Naive thymus-derived CD4-positive, alpha-beta T cell (primary cell): ENCODE measurements around the gene SYNGR1. TPM values are rescaled to one million over a fixed set of nuclear protein-coding genes. Genes with fewer than 3 reads are reported as not detected.

Experiments used
- ATAC-seq: fragments of 150-1000 bp; cut with Tn5 transposase; 2 replicates; pipeline ENCODE4 v1.10.0; 2021; ENCODE audit warnings: mild to moderate bottlenecking, moderate library complexity
- CTCF ChIA-PET: fragments of 350-600 bp; sonication (Branson Sonifier 250); formaldehyde crosslinking; loops from one replicate; lab custom pipeline; 2021; ENCODE audit warnings: antibody characterized with exemption; lab: Charles Lee
- POLR2A ChIA-PET: fragments of 350-600 bp; sonication (Branson Sonifier 250); formaldehyde crosslinking; loops from one replicate; lab custom pipeline; 2021; ENCODE audit warnings: antibody characterized with exemption, inconsistent platforms; lab: Charles Lee
- DNase-seq, 9 donors: peaks; one replicate each; pipeline versions ENCODE4 v3.0.0 to v3.0.0-alpha.2; 2020 to 2022; ENCODE audit warnings: mixed read lengths in 1 of 9
- H3K27ac ChIP-seq: one replicate; pipeline ENCODE4 v1.7.0; 2013; ENCODE audit warnings: mild to moderate bottlenecking, low read depth, low read length, moderate library complexity
- H3K27me3 ChIP-seq, 2 donors: one replicate each; pipeline ENCODE4 v1.7.0; 2013; ENCODE audit warnings: low read length in 2 of 2, mild to moderate bottlenecking in 2 of 2, moderate library complexity in 2 of 2; ENCODE audit not compliant: control insufficient read depth in 2 of 2, insufficient read depth in 2 of 2
- H3K36me3 ChIP-seq, 3 experiments: 1 replicate in 2 of 3; 2 replicates in 1 of 3; pipeline ENCODE4 v1.7.0; 2013; ENCODE audit warnings: low read length in 3 of 3, mild to moderate bottlenecking in 3 of 3, moderate library complexity in 1 of 3; ENCODE audit not compliant: insufficient read depth in 3 of 3, control insufficient read depth in 2 of 3
- H3K4me1 ChIP-seq, 2 donors: one replicate each; pipeline ENCODE4 v1.7.0; 2013; ENCODE audit warnings: low read length in 2 of 2, mild to moderate bottlenecking in 2 of 2, moderate library complexity in 1 of 2; ENCODE audit not compliant: control insufficient read depth in 2 of 2, insufficient read depth in 2 of 2
- H3K4me3 ChIP-seq: 2 replicates; pipeline ENCODE4 v1.7.0; 2013; ENCODE audit warnings: mild to moderate bottlenecking, low read length
- H3K9me3 ChIP-seq, 3 experiments: 1 replicate in 2 of 3; 2 replicates in 1 of 3; pipeline ENCODE4 v1.7.0; 2013; ENCODE audit warnings: low read length in 3 of 3; ENCODE audit not compliant: control insufficient read depth in 2 of 3
- H3K27ac Mint-ChIP-seq, 9 donors: one replicate each; pipeline ENCODE4 v1.8.0; 2020 to 2022; ENCODE audit warnings: mixed read lengths in 9 of 9, mild to moderate bottlenecking in 8 of 9, moderate library complexity in 5 of 9, inconsistent platforms in 2 of 9
- H3K27me3 Mint-ChIP-seq, 5 donors: one replicate each; pipeline ENCODE4 v1.8.0; 2021 to 2022; ENCODE audit warnings: mixed read lengths in 5 of 5, mild to moderate bottlenecking in 1 of 5
- H3K36me3 Mint-ChIP-seq, 5 donors: one replicate each; pipeline ENCODE4 v1.8.0; 2020 to 2022; ENCODE audit warnings: mixed read lengths in 5 of 5, mild to moderate bottlenecking in 3 of 5, inconsistent platforms in 1 of 5
- H3K4me1 Mint-ChIP-seq, 7 donors: one replicate each; pipeline ENCODE4 v1.8.0; 2020 to 2022; ENCODE audit warnings: mixed read lengths in 7 of 7, mild to moderate bottlenecking in 3 of 7, inconsistent platforms in 1 of 7
- H3K4me3 Mint-ChIP-seq, 10 donors: one replicate each; pipeline ENCODE4 v1.8.0; 2020 to 2022; ENCODE audit warnings: mild to moderate bottlenecking in 10 of 10, mixed read lengths in 10 of 10, moderate library complexity in 6 of 10, inconsistent platforms in 2 of 10
- H3K9me3 Mint-ChIP-seq, 11 donors: one replicate each; pipeline ENCODE4 v1.8.0; 2020 to 2022; ENCODE audit warnings: mixed read lengths in 11 of 11, mild to moderate bottlenecking in 4 of 11, inconsistent platforms in 1 of 11, moderate library complexity in 1 of 11
- intact Hi-C, 2 donors: fragments of 100-400 bp; cut with micrococcal nuclease; formaldehyde crosslinking; loops; one replicate each; pipeline ENCODE4 v1.15.1; 2023
- polyA plus RNA-seq, 2 donors: library from polyadenylated mRNA; unstranded; fragments of 300-500 nt; fragmentation: Illumina TruSeq; gene quantifications; one replicate each; pipeline ENCODE4 v1.2.3, GENCODE V29; 2021
- total RNA-seq, 6 experiments: library from RNA in 5 of 6; stranded (reverse) in 5 of 6; gene quantifications; 1 replicate in 5 of 6; 2 replicates in 1 of 6; pipeline ENCODE4 v1.2.3 and lab custom pipeline; 2021 to 2026

SYNGR1 gene
- total and polyA plus RNA-seq, 7 experiments from 2014 or later: 0.12 to 7.0 (median 1.5) TPM

- CTCF ChIA-PET: interaction anchor here (0.8 kb wide), 1 partner anchor 33 kb away, joined by 3 read pairs; the partner anchor contains the start of gene TAB1
- H3K27ac ChIP-seq: no peak overlapping the region
- no peaks in the 10 kb centered on the region for H3K27me3 ChIP-seq
- peaks cover 0 to 1% (median 0%) of the 10 kb centered on the region in 11 donors for H3K9me3 Mint-ChIP-seq
- H3K36me3 ChIP-seq: peaks cover 0 to 67% (median 7%) of the 10 kb centered on the region in 3 experiments
- H3K4me3 ChIP-seq: no peak overlapping the region
- H3K4me1 ChIP-seq: peaks cover 0 to 1% of the 10 kb centered on the region in 2 donors
- H3K36me3 Mint-ChIP-seq: peaks cover 0 to 22% (median 2%) of the 10 kb centered on the region in 5 donors
- intact Hi-C loops: no loop called here
- H3K4me3 Mint-ChIP-seq: no peak overlapping the region
- POLR2A ChIA-PET: interaction anchor here (1.2 kb wide), 1 partner anchor 113 kb away, joined by 4 read pairs; the partner anchor contains the start of gene RPL3
- H3K4me1 Mint-ChIP-seq: peaks cover 0 to 5% (median 5%) of the 10 kb centered on the region in 7 donors
- no peaks in the 10 kb centered on the region for H3K9me3 ChIP-seq
- H3K27me3 Mint-ChIP-seq: no peaks in the 10 kb centered on the region
- DNase-seq (no peak), ATAC-seq (no peak)
- H3K27ac Mint-ChIP-seq: no peak overlapping the region
These were observed 82.6 kb downstream of the SYNGR1 start for GRCh38 chr22:39432361-39432811.

GRCh38 chr22:39433476-39434242 lies 83.9 kb downstream of the SYNGR1 start:
- Histone ChIP-seq H3K9me3 (no peaks in the 10 kb centered on the region), H3K4me1 (peaks cover 0 to 11% of the 10 kb centered on the region in 2 donors), H3K27me3 (no peaks in the 10 kb centered on the region), H3K27ac (no peak overlapping the region), H3K36me3 (peaks cover 0 to 55% (median 0%) of the 10 kb centered on the region in 3 experiments), H3K4me3 (no peak overlapping the region)
- Mint-ChIP-seq H3K4me3 (no peak overlapping the region), H3K36me3 (peaks cover 0 to 14% (median 2%) of the 10 kb centered on the region in 5 donors), H3K27me3 (peaks cover 0 to under 1% (median 0%) of the 10 kb centered on the region in 5 donors), H3K4me1 (peaks cover 0 to 13% (median 7%) of the 10 kb centered on the region in 7 donors), H3K9me3 (no peaks in the 10 kb centered on the region), H3K27ac (no peak overlapping the region)
- ATAC-seq: no peak
- ChIA-PET CTCF (interaction anchor here (0.5 kb wide), 1 partner anchor 39 kb away, joined by 7 read pairs; no protein-coding TSS in a partner anchor), POLR2A (interaction anchor here (0.5 to 1.5 kb wide), 4 partner anchors 11 to 40 kb away, joined by 4 to 5 read pairs (median 4); partner anchors contain the start of gene TAB1)
- intact Hi-C loops: no loop called here
- DNase-seq: no peak

DNA sequence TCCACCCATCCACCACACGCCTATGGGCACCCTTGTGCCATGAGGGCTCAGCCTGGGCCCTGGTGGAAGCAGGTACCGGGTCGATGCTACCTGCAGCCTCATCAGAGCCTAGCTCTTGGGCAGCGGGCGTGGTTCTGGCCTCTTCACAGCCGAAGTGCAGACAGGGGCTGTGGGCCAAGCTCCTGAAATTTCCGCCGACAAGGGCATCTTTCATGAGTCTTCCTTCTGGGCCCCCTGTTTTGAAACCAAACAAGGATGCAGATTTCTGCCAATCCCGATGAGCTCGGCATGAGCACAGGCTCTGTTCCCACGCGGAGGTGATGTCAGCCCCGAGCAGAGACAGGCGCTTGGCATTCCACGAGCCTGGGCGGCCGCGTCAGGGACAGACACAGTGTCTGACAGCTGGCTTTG lies 84.5 kb downstream of the SYNGR1 start:
- CTCF ChIA-PET: interaction anchor here (0.5 kb wide), 1 partner anchor 40 kb away, joined by 7 read pairs; no protein-coding TSS in a partner anchor
- ATAC-seq (no peak), DNase-seq (no peak)
- Mint-ChIP-seq H3K27me3 (peaks cover 0 to 7% (median 5%) of the 10 kb centered on the region in 5 donors), H3K4me3 (no peak overlapping the region), H3K27ac (no peak overlapping the region), H3K9me3 (no peaks in the 10 kb centered on the region), H3K36me3 (peaks cover 0 to 14% (median 2%) of the 10 kb centered on the region in 5 donors), H3K4me1 (peaks cover 0 to 18% (median 7%) of the 10 kb centered on the region in 7 donors)
- Histone ChIP-seq H3K27ac (no peak overlapping the region), H3K36me3 (peaks cover 0 to 49% (median 0%) of the 10 kb centered on the region in 3 experiments), H3K9me3 (no peaks in the 10 kb centered on the region), H3K4me1 (peaks cover 0 to 11% of the 10 kb centered on the region in 2 donors), H3K27me3 (peaks cover 0 to 2% of the 10 kb centered on the region in 2 donors), H3K4me3 (no peak overlapping the region)
- POLR2A ChIA-PET: interaction anchor here (0.5 to 1.5 kb wide), 4 partner anchors 10 to 41 kb away, joined by 4 to 5 read pairs (median 4); partner anchors contain the start of gene TAB1
- intact Hi-C loops: no loop called here

DNA sequence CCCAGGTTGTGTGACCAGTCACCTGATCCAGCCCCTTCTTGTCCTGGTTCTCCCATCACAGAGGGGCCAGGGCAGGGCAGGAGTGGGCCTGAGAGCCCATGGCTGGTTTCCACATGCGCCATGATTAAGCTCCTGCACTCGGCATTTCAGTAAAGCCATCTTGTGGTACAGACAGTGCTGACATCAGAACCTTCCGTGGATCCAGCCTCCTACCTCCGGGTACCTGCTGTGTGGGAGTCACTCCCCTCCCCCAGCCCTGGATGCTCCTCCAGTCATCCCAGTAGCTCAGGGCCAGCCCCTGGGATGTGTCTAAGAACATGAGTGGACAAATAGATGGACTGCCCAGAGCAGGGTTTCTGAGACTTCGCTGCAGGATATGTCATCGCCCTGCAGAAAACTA lies 84.9 kb downstream of the SYNGR1 start:
- H3K36me3 Mint-ChIP-seq: peaks cover 0 to 14% (median 2%) of the 10 kb centered on the region in 5 donors
- ATAC-seq (no peak), DNase-seq (no peak)
- H3K9me3 Mint-ChIP-seq: no peaks in the 10 kb centered on the region
- Histone ChIP-seq H3K4me1 (peaks cover 0 to 11% of the 10 kb centered on the region in 2 donors), H3K9me3 (no peaks in the 10 kb centered on the region), H3K36me3 (peaks cover 0 to 45% (median 0%) of the 10 kb centered on the region in 3 experiments), H3K27me3 (peaks cover 0 to 4% of the 10 kb centered on the region in 2 donors), H3K27ac (no peak overlapping the region), H3K4me3 (no peak overlapping the region)
- no peak overlapping the region for H3K27ac Mint-ChIP-seq
- H3K4me1 Mint-ChIP-seq: peaks cover 0 to 19% (median 7%) of the 10 kb centered on the region in 7 donors
- H3K4me3 Mint-ChIP-seq: no peak overlapping the region
- peaks cover 0 to 10% (median 7%) of the 10 kb centered on the region in 5 donors for H3K27me3 Mint-ChIP-seq
- CTCF ChIA-PET: no interaction called here
- intact Hi-C loops: loop anchor here in 1 of 2 donors (5.0 kb wide), 2 partner anchors 38 to 58 kb away; no protein-coding TSS in a partner anchor
- POLR2A ChIA-PET: interaction anchor here (1.0 to 1.5 kb wide), 2 partner anchors 10 to 36 kb away, joined by 4 read pairs; partner anchors contain the start of gene TAB1

Other genes starting within 250 kb of the SYNGR1 start
- 100 to 1,000 TPM in 2 of 5 experiments, 10 to 100 TPM in 3; 14.2 to 164 (median 76.9) TPM for gene CBX7, start 197.3 kb upstream of the SYNGR1 start, total RNA-seq
- gene CBX7, start 197.3 kb upstream of the SYNGR1 start, polyA plus RNA-seq: 10 to 100 TPM; 24.1 to 32.7 TPM
- gene PDGFB, start 105.0 kb upstream of the SYNGR1 start, total RNA-seq: 1 to 10 TPM in 4 of 5 experiments, under 1 TPM in 1; 0.56 to 9.5 (median 2.3) TPM
- gene PDGFB, start 105.0 kb upstream of the SYNGR1 start, polyA plus RNA-seq: 1 to 10 TPM; 1.4 to 5.8 TPM
- 1,000 to 10,000 TPM; 1,611 to 3,932 (median 3,789) TPM for gene RPL3, start 30.4 kb upstream of the SYNGR1 start, total RNA-seq
- gene RPL3, start 30.4 kb upstream of the SYNGR1 start, polyA plus RNA-seq: 1,000 to 10,000 TPM; 4,573 to 5,509 TPM
- gene TAB1, start 49.8 kb downstream of the SYNGR1 start, total RNA-seq: 10 to 100 TPM; 27.7 to 51.5 (median 33.8) TPM
- gene TAB1, start 49.8 kb downstream of the SYNGR1 start, polyA plus RNA-seq: 1 to 10 TPM; 4.3 to 5.1 TPM
- 1 to 10 TPM in 3 of 5 experiments, under 1 TPM in 2; 0.57 to 3.2 (median 1.0) TPM for gene MGAT3, start 107.0 kb downstream of the SYNGR1 start, total RNA-seq
- not detected for gene MGAT3, start 107.0 kb downstream of the SYNGR1 start, polyA plus RNA-seq
- gene MIEF1, start 152.3 kb downstream of the SYNGR1 start, total RNA-seq: 10 to 100 TPM; 17.5 to 42.3 (median 37.3) TPM
- 10 to 100 TPM; 27.8 to 33.2 TPM for gene MIEF1, start 152.3 kb downstream of the SYNGR1 start, polyA plus RNA-seq
- gene ATF4, start 170.6 kb downstream of the SYNGR1 start, total RNA-seq: 100 to 1,000 TPM; 235 to 293 (median 244) TPM
- gene ATF4, start 170.6 kb downstream of the SYNGR1 start, polyA plus RNA-seq: 100 to 1,000 TPM in 1 of 2 donors, 10 to 100 TPM in 1; 68.9 to 118 TPM
- gene RPS19BP1, start 182.8 kb downstream of the SYNGR1 start, total RNA-seq: 10 to 100 TPM; 35.2 to 67.4 (median 61.5) TPM
- gene RPS19BP1, start 182.8 kb downstream of the SYNGR1 start, polyA plus RNA-seq: 100 to 1,000 TPM in 1 of 2 donors, 10 to 100 TPM in 1; 98.6 to 162 TPM
- gene CACNA1I, start 220.8 kb downstream of the SYNGR1 start, total RNA-seq: 10 to 100 TPM in 4 of 5 experiments, 1 to 10 TPM in 1; 4.5 to 51.2 (median 30.9) TPM
- 1 to 10 TPM in 1 of 2 donors, under 1 TPM in 1; 0.40 to 1.8 TPM for gene CACNA1I, start 220.8 kb downstream of the SYNGR1 start, polyA plus RNA-seq